ENCODE measurements around the gene LHX4.

Gene LHX4

GRCh38 chr1:180290265-180291001 lies 60.4 kb downstream of the LHX4 start:
- H3K27ac ChIP-seq (ENCODE audit: insufficient read depth in 1 of 2, low read depth in 1 of 2, low read length in 2 of 2, poor library complexity in 1 of 2, severe bottlenecking in 2 of 2) = no peak overlapping the region
- WGBS (ENCODE audit: insufficient coverage) = 96% methylated on average over 4 of the region's 6 CpGs
- H3K4me1 ChIP-seq (ENCODE audit: control extremely low read depth in 1 of 4, control insufficient read depth in 4 of 4, insufficient read depth in 4 of 4, low read length in 3 of 4) = peaks cover 0 to 6% (median 0%) of the 10 kb centered on the region in 4 experiments
- H3K4me3 ChIP-seq (ENCODE audit: control insufficient read depth in 1 of 7, extremely low read depth in 1 of 7, insufficient read depth in 4 of 7, low read depth in 2 of 7, low read length in 6 of 7) = no peak overlapping the region
- H3K36me3 ChIP-seq (ENCODE audit: control insufficient read depth in 4 of 4, insufficient read depth in 4 of 4, low read length in 3 of 4) = peaks cover 3 to 15% (median 5%) of the 10 kb centered on the region in 4 experiments
- ChIA-PET POLR2A (no interaction called here), CTCF (interaction anchor here (0.6 kb wide), 1 partner anchor 12 kb away, joined by 3 read pairs; no protein-coding TSS in a partner anchor)
- peaks cover 0 to 7% (median 0%) of the 10 kb centered on the region in 5 experiments for H3K9me3 ChIP-seq (ENCODE audit: control extremely low read depth in 1 of 5, control insufficient read depth in 4 of 5, insufficient read depth in 2 of 5, low read depth in 1 of 5, low read length in 4 of 5)
- H3K27me3 ChIP-seq (replicated peaks in 2 of 5; ENCODE audit: control insufficient read depth in 4 of 5, insufficient read depth in 5 of 5, low read length in 4 of 5) = no peaks in the 10 kb centered on the region
- no peak for DNase-seq

GRCh38 chr1:180291004-180291403 lies 60.9 kb downstream of the LHX4 start:
- WGBS (ENCODE audit: insufficient coverage) = no CpG with 5 or more reads among the region's 1 CpG
- DNase-seq = peak in 2 of 3 donors; percentile 1 to 15
- Histone ChIP-seq H3K36me3 (ENCODE audit: control insufficient read depth in 4 of 4, insufficient read depth in 4 of 4, low read length in 3 of 4) (peaks cover 3 to 15% (median 5%) of the 10 kb centered on the region in 4 experiments), H3K4me3 (ENCODE audit: control insufficient read depth in 1 of 7, extremely low read depth in 1 of 7, insufficient read depth in 4 of 7, low read depth in 2 of 7, low read length in 6 of 7) (no peak overlapping the region), H3K4me1 (ENCODE audit: control extremely low read depth in 1 of 4, control insufficient read depth in 4 of 4, insufficient read depth in 4 of 4, low read length in 3 of 4) (peaks cover 0 to 6% (median 0%) of the 10 kb centered on the region in 4 experiments), H3K27ac (ENCODE audit: insufficient read depth in 1 of 2, low read depth in 1 of 2, low read length in 2 of 2, poor library complexity in 1 of 2, severe bottlenecking in 2 of 2) (no peak overlapping the region), H3K27me3 (replicated peaks in 2 of 5; ENCODE audit: control insufficient read depth in 4 of 5, insufficient read depth in 5 of 5, low read length in 4 of 5) (no peaks in the 10 kb centered on the region), H3K9me3 (ENCODE audit: control extremely low read depth in 1 of 5, control insufficient read depth in 4 of 5, insufficient read depth in 2 of 5, low read depth in 1 of 5, low read length in 4 of 5) (peaks cover 0 to 7% (median 0%) of the 10 kb centered on the region in 5 experiments)
- ChIA-PET POLR2A (no interaction called here), CTCF (interaction anchor here (0.6 kb wide), 1 partner anchor 12 kb away, joined by 3 read pairs; no protein-coding TSS in a partner anchor)

- 100% methylated on average over 1 of the region's 2 CpGs for WGBS (ENCODE audit: insufficient coverage)
- no peak for DNase-seq
- CTCF ChIA-PET = interaction anchor here (1.0 kb wide), 1 partner anchor 9 kb away, joined by 3 read pairs; no protein-coding TSS in a partner anchor
Observed at GRCh38 chr1:180294711-180295110, 64.6 kb downstream of the LHX4 start.

GRCh38 chr1:180295999-180296398 lies 65.9 kb downstream of the LHX4 start:
- Histone ChIP-seq H3K4me3 (ENCODE audit: control insufficient read depth in 1 of 7, extremely low read depth in 1 of 7, insufficient read depth in 4 of 7, low read depth in 2 of 7, low read length in 6 of 7) (no peak overlapping the region), H3K36me3 (ENCODE audit: control insufficient read depth in 4 of 4, insufficient read depth in 4 of 4, low read length in 3 of 4) (peaks cover 0 to 7% (median 3%) of the 10 kb centered on the region in 4 experiments), H3K27me3 (replicated peaks in 2 of 5; ENCODE audit: control insufficient read depth in 4 of 5, insufficient read depth in 5 of 5, low read length in 4 of 5) (no peaks in the 10 kb centered on the region), H3K4me1 (ENCODE audit: control extremely low read depth in 1 of 4, control insufficient read depth in 4 of 4, insufficient read depth in 4 of 4, low read length in 3 of 4) (no peaks in the 10 kb centered on the region), H3K27ac (ENCODE audit: insufficient read depth in 1 of 2, low read depth in 1 of 2, low read length in 2 of 2, poor library complexity in 1 of 2, severe bottlenecking in 2 of 2) (no peak overlapping the region), H3K9me3 (ENCODE audit: control extremely low read depth in 1 of 5, control insufficient read depth in 4 of 5, insufficient read depth in 2 of 5, low read depth in 1 of 5, low read length in 4 of 5) (peaks cover 0 to 7% (median 0%) of the 10 kb centered on the region in 5 experiments)
- CTCF ChIA-PET = no interaction called here
- no CpG with 5 or more reads among the region's 1 CpG for whole genome bisulfite sequencing (ENCODE audit: insufficient coverage)
- no peak for DNase-seq
- POLR2A ChIA-PET = no interaction called here

More at GRCh38 chr1:180294711-180295110, 64.6 kb downstream of the LHX4 start:
- no peak overlapping the region for H3K27ac ChIP-seq (ENCODE audit: insufficient read depth in 1 of 2, low read depth in 1 of 2, low read length in 2 of 2, poor library complexity in 1 of 2, severe bottlenecking in 2 of 2)
- H3K36me3 ChIP-seq (ENCODE audit: control insufficient read depth in 4 of 4, insufficient read depth in 4 of 4, low read length in 3 of 4) = peaks cover 0 to 7% (median 3%) of the 10 kb centered on the region in 4 experiments
- peaks cover 0 to 7% (median 0%) of the 10 kb centered on the region in 5 experiments for H3K9me3 ChIP-seq (ENCODE audit: control extremely low read depth in 1 of 5, control insufficient read depth in 4 of 5, insufficient read depth in 2 of 5, low read depth in 1 of 5, low read length in 4 of 5)
- no peaks in the 10 kb centered on the region for H3K27me3 ChIP-seq (replicated peaks in 2 of 5; ENCODE audit: control insufficient read depth in 4 of 5, insufficient read depth in 5 of 5, low read length in 4 of 5)
- no peaks in the 10 kb centered on the region for H3K4me1 ChIP-seq (ENCODE audit: control extremely low read depth in 1 of 4, control insufficient read depth in 4 of 4, insufficient read depth in 4 of 4, low read length in 3 of 4)
- POLR2A ChIA-PET = no interaction called here
- H3K4me3 ChIP-seq (ENCODE audit: control insufficient read depth in 1 of 7, extremely low read depth in 1 of 7, insufficient read depth in 4 of 7, low read depth in 2 of 7, low read length in 6 of 7) = no peak overlapping the region

GRCh38 chr1:180299479-180300221 lies 69.6 kb downstream of the LHX4 start:
- Histone ChIP-seq H3K27me3 (replicated peaks in 2 of 5; ENCODE audit: control insufficient read depth in 4 of 5, insufficient read depth in 5 of 5, low read length in 4 of 5) (no peaks in the 10 kb centered on the region), H3K9me3 (ENCODE audit: control extremely low read depth in 1 of 5, control insufficient read depth in 4 of 5, insufficient read depth in 2 of 5, low read depth in 1 of 5, low read length in 4 of 5) (no peaks in the 10 kb centered on the region), H3K27ac (ENCODE audit: insufficient read depth in 1 of 2, low read depth in 1 of 2, low read length in 2 of 2, poor library complexity in 1 of 2, severe bottlenecking in 2 of 2) (no peak overlapping the region), H3K4me3 (ENCODE audit: control insufficient read depth in 1 of 7, extremely low read depth in 1 of 7, insufficient read depth in 4 of 7, low read depth in 2 of 7, low read length in 6 of 7) (no peak overlapping the region), H3K36me3 (ENCODE audit: control insufficient read depth in 4 of 4, insufficient read depth in 4 of 4, low read length in 3 of 4) (peaks cover 0 to 7% (median 2%) of the 10 kb centered on the region in 4 experiments), H3K4me1 (ENCODE audit: control extremely low read depth in 1 of 4, control insufficient read depth in 4 of 4, insufficient read depth in 4 of 4, low read length in 3 of 4) (no peaks in the 10 kb centered on the region)
- CTCF ChIA-PET = no interaction called here
- DNase-seq = no peak
- POLR2A ChIA-PET = no interaction called here
- 98% methylated on average over 5 of the region's 7 CpGs for WGBS (ENCODE audit: insufficient coverage)

GRCh38 chr1:180301135-180301742 lies 71.2 kb downstream of the LHX4 start:
- Histone ChIP-seq H3K27me3 (replicated peaks in 2 of 5; ENCODE audit: control insufficient read depth in 4 of 5, insufficient read depth in 5 of 5, low read length in 4 of 5) (no peaks in the 10 kb centered on the region), H3K9me3 (ENCODE audit: control extremely low read depth in 1 of 5, control insufficient read depth in 4 of 5, insufficient read depth in 2 of 5, low read depth in 1 of 5, low read length in 4 of 5) (no peaks in the 10 kb centered on the region), H3K4me1 (ENCODE audit: control extremely low read depth in 1 of 4, control insufficient read depth in 4 of 4, insufficient read depth in 4 of 4, low read length in 3 of 4) (no peaks in the 10 kb centered on the region), H3K27ac (ENCODE audit: insufficient read depth in 1 of 2, low read depth in 1 of 2, low read length in 2 of 2, poor library complexity in 1 of 2, severe bottlenecking in 2 of 2) (no peak overlapping the region), H3K4me3 (ENCODE audit: control insufficient read depth in 1 of 7, extremely low read depth in 1 of 7, insufficient read depth in 4 of 7, low read depth in 2 of 7, low read length in 6 of 7) (no peak overlapping the region), H3K36me3 (ENCODE audit: control insufficient read depth in 4 of 4, insufficient read depth in 4 of 4, low read length in 3 of 4) (peaks cover 0 to 7% (median under 1%) of the 10 kb centered on the region in 4 experiments)
- ChIA-PET POLR2A (no interaction called here), CTCF (no interaction called here)
- peak in 1 of 3 donors; percentile 14 for DNase-seq
- WGBS (ENCODE audit: insufficient coverage) = no CpG with 5 or more reads among the region's 2 CpGs

All from common myeloid progenitor, CD34-positive (primary cell).